HG02885 (cell line): Measurements from ENCODE around the gene QSOX2.

Experiments
- ATAC-seq: cut with Tn5 transposase; IDR thresholded peaks from one replicate; pipeline ENCODE4 v1.9.1; 2021; ENCODE audit warnings: mild to moderate bottlenecking; ENCODE audit not compliant: unreplicated experiment, poor library complexity

The QSOX2 gene

DNA sequence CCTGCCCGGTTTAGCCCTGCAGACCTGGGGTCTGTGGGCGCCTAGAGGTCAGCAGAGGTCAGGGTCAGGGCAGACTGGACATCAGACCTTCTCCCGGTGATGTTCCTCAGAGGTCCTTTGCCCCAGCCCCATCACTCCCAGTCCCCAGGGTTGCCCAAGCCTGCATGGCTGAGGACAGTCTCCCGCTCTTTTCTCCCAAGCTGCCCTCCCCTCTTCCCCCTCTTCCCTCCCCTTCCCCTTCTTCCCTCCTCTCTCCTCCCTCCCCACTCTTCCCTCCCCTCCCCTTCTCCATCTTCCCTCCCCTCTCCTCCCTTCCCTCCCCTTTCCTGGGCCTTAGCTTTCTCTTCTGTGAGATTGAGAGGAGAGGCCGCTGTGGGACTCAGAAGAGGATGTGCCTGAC is 51.1 kb downstream of the QSOX2 start:
- ATAC-seq = no peak

DNA sequence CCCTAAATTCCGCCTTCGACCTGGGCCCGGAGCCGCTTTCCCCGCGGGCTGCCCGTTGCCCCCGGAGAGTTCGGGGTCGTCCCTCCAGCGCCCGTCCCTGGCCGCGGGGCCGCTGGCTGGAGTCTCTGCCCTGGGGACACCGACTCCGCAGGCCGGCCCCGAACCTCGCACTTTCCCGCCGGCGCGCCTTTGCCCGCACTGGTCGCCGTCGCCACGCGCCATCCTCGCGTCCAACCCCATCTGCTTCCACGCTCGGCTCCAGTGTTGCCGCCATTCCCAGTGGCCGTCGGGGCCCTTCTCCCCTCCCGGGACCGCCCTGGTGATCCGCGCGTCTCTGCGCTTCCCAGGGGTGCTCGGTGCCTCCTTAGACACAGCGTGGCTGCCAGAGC is 51.7 kb downstream of the QSOX2 start:
- no peak for ATAC-seq

DNA sequence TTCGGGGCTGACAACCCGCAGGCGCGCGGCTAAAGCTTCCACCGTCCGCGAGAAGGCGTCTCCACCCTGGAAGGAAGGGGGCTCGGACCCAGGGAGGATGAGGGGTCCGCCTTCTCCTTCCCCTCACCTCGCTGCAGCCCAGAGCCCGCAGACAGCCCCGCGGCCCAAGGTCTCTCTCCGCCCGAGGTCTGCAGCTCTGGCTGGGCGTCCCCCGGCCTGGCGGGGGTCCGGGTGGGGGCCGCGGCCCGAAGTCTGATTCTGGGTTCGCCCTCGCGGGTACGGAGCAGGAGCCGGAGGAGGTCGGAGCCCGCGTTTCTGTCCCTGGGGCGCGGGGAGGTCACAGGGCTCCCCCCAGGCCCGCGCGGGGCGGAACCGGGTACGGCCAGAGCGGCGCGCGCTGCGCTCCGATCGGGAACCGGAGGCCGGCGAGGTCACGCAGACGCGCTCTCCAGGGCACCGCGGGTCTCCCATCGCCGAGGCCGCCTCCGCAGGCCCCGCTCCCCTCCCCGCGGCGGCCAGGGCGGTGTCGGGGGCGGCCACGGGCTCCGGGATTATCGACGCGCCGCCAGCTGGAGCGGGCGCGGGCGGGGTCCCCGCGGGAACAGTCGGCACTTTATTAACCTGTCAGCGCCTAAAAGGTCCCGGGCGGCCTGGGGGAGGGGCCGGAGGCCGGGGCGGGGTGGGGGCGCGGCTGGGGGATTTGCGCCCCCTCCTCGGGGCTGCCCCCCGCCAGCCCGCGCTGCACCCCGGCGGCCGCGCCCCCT is 52.3 kb downstream of the QSOX2 start:
- ATAC-seq = no peak

DNA sequence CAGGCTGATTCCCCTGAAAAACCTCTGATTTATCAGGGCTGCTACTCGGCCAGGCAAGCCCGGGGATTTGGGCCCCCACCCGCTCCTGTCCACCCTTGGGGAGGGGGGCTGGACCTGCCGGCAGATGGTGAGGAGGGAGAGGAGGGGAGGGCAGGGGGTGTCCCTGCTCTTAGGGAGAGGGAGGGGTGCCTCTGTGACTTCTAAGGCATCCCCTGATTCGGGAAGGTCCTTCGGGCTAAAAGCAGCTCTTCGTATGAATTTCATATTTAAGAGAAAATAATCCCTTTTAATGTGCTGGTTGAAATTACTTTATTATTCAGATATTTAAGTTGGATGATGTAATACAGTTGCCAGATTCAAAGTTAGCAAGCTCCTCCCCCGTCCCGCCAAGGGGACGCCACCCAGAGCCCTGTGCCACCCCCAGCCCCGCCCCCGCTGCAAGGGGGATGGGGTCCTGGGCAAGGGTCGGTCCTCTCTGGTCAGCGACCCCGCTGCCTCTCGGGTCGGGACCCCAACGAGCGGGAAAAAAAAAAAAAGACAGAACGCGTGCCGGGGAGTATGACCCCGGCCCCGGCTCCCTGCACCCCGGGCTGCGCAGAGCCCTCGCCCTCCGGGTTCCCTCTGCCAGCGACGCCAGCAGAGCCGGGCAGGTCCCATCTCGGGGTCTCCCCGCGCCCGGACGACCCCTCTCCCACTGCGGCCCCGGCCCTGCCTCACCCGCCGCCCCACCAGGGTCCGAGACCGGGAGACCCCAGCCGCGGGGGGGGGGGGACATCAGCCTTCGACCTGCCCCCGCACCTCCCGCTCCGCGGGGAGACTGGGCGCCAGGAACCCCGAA is 53.1 kb downstream of the QSOX2 start:
- ATAC-seq = no peak

DNA sequence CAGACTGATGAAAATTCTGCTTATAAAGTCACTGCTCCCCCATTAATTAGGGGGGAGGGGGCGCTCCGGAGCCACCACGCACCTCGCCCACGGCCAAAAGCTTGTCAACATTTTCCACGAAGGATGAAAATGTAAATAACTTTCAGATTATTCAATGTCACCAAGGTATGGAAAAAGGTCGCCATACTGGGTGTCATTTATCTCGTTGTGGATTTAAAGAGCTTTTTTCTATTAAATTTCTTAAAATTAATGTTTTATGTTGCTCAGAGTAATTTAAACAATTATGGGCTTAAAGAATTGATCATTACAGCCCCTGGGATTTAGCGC is 53.7 kb downstream of the QSOX2 start:
- no peak for ATAC-seq

DNA sequence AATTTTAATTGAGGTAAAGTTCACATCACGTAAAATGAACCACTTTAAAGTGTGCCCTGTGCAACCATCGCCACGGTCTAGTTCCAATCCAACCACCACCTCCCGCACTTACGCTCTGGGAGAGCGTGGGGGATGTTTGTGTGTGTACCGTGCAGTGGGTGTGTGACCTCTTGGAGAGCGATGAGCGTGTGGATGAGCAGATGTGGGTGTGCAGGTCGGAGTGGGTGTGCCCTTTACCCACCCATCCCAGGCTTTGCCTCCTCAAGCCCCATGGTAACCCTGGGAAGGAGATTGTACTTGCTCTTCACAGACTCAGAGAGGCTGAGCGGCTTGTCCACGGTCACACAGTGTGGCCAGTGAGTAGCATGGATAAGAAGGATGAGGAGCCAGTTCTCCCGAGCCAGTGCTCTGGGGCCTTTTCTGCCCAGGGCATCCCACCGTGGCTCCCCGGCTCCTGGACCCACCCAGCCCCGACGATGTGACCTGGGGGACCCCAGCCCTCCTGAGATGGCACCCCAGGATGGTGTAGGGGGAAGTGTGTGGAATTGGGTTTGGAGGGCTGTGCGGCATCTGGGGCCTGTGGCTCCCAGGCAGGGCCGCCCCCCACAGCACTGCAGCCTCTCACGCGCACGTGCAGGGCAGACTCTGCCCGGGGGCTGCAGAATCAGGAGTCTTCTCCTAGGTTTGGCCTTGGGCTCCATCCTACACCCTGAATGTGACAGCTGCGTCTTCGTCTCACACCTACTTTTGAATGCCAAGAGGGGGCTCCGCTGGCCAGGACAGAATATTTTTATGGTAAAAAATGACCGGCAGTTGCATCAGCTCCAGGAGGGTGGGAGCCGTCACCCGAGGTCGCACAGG is 54.3 kb downstream of the QSOX2 start:
- ATAC-seq = no peak

DNA sequence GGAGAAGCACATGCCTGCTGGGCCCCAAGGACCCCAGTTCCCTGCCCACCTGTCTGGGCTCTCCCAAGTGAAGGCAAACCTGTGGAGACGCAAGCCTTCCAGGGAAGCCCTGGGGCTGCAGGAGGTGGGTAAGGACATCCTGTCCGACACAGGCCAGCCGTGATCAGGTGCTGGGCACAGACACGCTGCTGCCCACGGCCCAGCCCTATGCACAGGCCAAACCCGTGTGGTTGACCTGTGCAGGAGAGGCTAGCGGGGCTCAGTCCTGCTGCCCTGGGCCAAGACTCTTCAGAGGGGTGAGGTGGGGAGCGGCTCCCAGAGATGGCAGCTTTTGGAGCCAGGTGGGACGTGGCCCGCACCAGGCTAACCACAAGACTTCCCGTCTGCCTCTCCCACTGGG is 55.0 kb downstream of the QSOX2 start:
- ATAC-seq = no peak

DNA sequence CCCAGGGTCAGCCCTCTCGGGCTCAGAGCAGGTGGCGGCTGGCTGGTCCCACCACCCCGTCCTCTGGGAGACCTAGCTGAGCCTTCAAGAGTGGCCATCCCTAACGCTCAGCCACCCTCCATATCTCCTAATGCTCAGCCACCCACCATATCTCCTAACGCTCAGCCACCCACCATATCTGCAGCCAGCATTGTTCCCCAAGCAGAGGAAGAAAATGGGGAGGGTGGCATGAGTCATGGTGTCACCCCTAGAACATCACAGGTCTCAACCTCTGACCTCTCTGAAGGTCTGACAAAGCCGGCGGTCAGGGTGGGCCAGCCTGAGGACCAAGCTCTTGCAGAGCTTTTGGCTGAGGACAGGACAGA is 55.4 kb downstream of the QSOX2 start:
- no peak for ATAC-seq

DNA sequence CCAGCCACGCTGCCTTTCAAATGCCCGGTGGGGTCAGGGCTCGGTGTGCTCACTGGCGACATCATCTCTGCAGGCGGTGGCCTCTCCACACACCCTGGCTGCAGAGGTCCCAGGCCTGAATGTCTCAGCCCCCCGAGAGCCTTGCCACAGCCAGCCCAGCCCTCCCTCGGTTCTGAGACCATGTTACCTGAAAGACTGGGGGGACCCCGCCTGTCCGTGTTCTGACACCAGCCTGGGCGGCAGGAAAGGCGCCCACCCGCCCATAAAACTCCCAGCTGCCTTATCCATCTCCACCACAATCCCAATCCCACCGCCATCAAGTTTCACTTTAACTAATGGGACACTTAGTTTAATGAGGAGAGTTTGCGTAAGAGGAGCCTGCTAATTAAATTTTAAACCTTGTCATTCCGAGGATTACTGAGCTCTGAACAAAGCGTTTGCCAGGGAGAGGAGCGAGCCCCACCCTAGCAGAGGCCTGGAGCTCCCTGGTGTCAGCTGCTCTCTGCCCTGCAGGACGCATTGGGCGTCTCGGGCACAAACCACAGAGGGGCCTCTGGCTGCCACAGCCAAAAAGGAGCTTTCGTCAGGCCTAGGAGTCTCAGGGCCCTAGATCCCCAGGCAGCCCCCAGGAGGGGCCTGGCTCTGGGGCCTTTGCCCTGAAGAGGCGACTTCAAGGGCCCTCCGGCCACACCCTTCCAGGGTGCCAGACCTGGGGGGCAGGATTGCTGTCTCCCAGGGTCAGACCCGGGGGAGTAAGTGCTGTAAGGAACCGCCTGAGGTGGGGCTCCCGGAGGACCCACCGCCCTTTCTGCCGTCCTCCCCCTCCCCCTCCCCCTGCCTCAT is 56.0 kb downstream of the QSOX2 start:
- no peak for ATAC-seq

DNA sequence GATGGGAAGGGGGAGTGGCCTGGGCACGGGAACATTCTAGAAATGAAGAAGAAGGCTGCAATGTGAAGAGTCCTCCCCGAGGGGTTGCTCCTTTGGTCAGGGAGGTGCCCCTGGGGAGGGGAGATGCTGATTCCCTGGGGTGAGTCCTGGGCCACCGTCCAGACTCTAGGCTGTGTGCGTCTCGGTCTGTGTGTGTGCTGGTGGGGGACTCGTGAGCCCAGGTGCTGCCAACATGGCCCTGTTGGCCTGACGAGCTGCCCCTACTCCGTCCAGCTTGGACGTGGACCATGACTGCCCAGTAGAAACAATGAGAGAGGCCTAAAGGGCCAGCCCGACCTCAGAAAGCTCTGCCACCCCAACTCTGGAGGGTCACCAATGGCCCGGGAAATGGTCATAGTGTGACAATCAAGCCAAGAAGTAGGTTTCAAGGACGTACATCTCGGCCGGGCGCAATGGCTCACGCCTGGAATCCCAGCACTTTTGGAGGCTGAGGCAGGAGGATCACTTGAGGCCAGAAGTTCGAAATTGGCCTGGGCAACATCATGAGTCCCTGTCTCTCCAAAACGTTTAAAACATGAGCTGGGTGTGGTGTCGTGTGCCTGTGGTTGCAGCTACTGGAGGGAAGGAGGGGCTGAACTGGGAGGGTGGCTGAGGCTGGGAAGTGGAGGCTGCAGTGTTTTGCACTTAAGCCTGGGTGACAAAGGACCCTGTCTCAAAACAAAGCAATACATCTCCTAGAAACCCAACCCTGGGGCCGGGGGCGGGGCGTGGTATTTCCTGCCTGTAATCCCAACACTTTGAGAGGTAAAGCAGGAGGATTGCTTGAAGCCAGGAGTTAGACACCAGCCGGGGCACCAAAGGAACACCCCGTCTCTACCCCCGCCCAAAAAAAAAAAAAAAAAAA is 57.7 kb downstream of the QSOX2 start:
- no peak for ATAC-seq

DNA sequence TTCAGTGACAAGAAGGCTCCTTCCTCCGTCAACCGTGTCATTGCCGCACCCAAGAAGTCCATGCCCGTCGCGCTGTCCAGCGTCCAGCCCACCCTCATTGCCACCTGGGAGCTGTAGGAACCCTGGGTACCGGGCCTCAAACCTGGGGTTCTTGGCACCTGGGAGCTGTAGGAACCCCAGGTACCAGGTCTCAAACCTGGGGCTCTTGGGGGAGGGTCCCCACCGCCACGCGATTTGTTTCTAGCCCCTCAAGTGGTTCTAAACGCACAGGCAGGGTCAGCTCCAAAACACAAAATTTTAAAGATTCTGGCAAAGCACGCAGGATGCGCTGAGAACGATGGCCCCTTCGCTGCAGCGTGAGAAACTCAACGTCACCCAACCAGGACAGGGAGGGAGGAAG is 58.4 kb downstream of the QSOX2 start:
- ATAC-seq = no peak

DNA sequence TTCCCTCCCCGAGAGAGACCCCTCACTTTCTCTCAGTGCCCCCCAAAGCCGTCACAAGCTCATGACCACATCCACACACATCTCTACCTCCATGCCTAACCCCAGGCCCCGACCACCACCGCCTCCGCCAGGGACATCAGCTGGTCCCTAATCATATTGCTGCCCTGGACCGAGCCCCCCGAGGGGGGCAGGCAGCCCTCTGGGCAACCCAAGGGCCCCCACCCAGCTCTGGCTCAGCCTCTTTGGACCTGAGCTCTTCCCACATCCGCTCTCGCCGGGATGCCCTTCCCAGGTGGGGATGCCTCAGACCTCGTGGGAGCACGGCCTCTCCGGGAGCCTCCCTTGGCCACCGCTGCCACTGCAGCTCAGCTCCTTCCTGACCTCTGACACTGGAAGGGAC is 59.2 kb downstream of the QSOX2 start:
- ATAC-seq = no peak

DNA sequence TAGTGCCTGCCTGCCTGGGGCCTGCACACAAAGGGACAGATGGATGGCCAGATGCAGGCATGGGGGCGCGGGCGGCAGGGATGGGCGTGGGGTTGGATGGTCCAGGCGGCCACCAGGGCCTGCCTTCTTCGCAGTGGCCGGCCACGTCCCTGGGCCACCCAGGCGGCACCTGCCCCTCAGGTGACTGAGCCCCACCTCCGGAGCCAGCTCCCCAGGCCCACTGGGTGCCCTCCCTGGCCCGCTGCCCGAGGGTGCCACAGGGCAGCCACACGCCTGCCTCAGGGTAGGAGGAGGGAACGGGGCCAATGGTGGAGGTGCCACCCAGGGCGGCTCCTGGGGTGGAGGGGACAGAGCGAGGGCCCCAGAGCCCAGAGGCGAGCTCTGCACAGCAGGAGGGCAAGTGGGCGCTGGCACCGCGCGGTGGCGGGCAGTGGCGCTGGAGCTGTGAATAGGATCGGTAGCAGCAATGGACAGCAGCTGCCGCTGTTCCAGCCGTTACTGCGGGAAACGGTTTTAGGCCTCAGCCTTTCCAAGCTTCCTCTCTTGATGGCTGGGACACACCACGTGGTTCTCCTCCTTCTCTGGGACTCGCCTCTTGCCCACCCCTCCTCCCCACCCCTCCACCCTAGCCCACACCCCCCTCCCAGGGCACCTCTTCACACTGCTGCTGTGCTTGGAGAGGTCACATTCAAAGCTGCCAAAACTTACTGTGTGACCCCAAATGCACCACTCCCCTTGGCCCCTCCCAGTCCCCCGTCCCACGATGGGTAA is 59.8 kb downstream of the QSOX2 start:
- no peak for ATAC-seq

DNA sequence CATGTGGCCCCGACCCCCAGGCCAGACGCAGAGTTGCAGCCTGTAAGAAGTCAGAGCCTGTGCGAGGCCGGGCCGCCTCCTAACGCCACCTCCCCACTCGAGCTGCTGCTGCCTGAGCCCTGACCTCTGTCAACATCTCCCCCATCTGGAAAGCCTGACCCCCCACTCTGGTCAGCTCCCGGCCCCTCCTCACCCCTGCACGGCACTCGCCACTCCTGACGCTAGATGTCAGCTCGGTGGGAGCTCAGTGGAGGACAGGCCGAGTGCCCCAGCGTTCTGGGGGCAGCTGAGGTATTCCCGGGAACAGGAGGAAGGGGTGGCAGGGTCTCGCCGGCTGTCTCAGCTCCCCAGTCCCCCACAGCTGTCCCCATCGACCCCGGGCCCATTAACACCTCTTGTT is 60.5 kb downstream of the QSOX2 start:
- no peak for ATAC-seq

DNA sequence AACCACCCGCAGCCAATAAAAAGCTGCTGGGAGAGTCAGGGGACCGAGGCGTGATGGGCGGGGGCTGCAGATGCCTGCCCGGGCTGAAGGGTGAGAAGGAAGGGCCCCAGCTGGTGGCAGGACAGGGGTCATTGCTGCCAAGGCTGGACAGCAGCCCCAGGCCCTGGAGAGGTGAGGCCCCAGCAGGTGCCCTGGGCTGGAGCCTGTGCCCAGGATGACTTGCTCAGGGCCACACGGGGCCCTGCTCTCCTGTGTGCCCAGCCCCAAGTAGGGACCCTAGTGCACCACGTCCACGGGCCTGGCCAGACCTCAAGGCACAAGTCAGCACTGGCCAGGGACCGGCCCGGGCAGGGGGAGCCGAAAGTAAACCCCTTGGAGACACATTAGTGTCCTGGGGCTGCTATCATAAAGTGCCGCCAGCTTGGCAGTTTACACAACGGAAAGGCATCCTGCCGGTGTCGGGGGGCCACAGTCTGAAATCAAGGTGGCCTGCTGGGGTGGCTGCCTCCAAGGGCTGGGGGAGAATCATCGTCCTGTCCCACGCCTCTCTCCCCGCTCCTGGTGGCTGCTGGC is 62.7 kb downstream of the QSOX2 start:
- ATAC-seq = no peak

DNA sequence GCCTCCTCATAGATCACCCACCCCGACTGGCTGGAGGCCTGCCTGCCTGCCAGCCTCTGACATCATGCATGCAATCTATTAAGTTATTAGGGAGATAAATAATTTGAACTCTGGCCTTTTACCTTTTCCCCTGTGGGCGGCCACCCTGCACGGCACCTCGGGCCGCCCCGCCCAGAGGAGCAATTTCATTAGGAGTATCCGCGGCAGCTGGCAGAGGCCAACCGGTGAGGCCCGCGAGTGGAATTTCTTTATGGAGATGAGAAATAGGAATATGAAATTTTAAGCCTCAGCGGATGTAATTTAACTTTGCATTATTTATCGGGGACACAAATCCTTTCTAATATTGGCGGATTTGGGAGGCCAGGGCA is 63.2 kb downstream of the QSOX2 start:
- ATAC-seq = no peak

DNA sequence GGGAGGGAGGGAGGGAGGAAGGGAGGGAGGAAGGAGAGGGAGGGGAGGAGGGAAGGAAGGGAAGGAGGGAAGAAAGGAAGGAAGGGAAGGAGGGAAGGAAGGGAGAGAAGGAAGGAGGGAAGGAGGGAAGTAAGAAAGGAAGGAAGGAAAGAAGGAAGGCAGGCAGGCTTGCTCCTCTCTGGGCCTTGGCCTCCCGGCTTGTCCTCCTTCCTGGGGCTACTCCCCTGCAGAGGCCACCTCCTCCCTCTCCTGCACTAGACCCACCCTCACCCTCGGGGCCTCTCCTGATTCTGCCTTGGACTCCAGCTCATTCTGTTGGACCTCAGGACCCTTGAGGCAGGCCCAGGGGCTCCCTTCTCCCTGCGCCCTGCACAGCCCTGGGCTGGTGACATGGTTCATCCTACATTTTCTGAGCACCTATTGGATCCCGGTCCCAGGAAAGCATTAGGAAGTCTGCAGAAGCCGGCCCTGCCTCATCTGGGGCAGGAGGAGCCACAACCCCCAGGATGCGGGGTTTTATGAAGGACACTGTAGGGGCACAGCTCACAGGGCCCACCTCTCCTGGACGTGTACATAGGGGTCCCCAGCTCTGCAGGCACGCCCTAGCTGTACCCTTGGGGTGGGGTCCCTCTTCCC is 63.7 kb downstream of the QSOX2 start:
- no peak for ATAC-seq

DNA sequence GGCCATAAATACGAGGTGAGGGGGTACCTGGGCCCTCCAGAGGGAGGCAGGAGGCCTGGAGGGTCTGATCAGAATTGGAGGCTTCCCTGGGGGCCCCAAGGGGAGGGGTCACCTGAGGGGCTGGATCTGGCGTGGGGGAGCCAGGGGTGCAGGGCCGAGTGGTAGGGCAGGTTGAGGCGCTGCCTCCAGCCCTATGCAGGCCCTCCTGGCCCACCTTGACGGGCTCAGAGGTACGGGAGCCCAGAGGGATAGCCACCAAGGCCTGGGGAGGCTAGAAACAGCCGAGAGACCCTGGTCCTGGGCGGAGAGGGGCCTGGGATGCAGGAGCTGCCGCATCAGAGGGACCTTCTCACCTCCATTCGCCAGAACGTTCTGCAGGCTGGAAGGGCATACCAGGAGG is 65.0 kb downstream of the QSOX2 start:
- ATAC-seq = no peak
